ENCODE results near the gene ABR.

ABR gene

GRCh38 chr17:1019451-1019850, 160.3 kb downstream of the ABR start:
- Mint-ChIP-seq H3K4me1 (peaks cover 7% of the 10 kb centered on the region), H3K9me3 (no peaks in the 10 kb centered on the region), H3K27me3 (no peaks in the 10 kb centered on the region), H3K27ac (ENCODE audit: low read depth) (peak overlapping the region; percentile 57), H3K36me3 (ENCODE audit: insufficient read depth) (peaks cover 6% of the 10 kb centered on the region), H3K4me3 (no peak overlapping the region)
- ATAC-seq (replicated peaks; ENCODE audit: extremely low read depth, poor library complexity, severe bottlenecking) = no peak
- no peak for DNase-seq (ENCODE audit: low spot score in 2 of 2)

- H3K27me3 Mint-ChIP-seq = no peaks in the 10 kb centered on the region
- DNase-seq (ENCODE audit: low spot score in 2 of 2) = no peak
Measured at GRCh38 chr17:1018547-1018946, 161.2 kb downstream of the ABR start.

GRCh38 chr17:1013729-1014090, 166.1 kb downstream of the ABR start:
- H3K4me1 Mint-ChIP-seq = no peaks in the 10 kb centered on the region
- ATAC-seq (replicated peaks; ENCODE audit: extremely low read depth, poor library complexity, severe bottlenecking) (no peak), DNase-seq (ENCODE audit: low spot score in 2 of 2) (no peak)
- H3K27ac Mint-ChIP-seq (ENCODE audit: low read depth) = no peak overlapping the region
- H3K9me3 Mint-ChIP-seq = no peaks in the 10 kb centered on the region
- peaks cover 15% of the 10 kb centered on the region for H3K36me3 Mint-ChIP-seq (ENCODE audit: insufficient read depth)
- H3K27me3 Mint-ChIP-seq = no peaks in the 10 kb centered on the region
- no peak overlapping the region for H3K4me3 Mint-ChIP-seq

More at GRCh38 chr17:1018547-1018946, 161.2 kb downstream of the ABR start:
- no peak for ATAC-seq (replicated peaks; ENCODE audit: extremely low read depth, poor library complexity, severe bottlenecking)
- Mint-ChIP-seq H3K4me1 (peaks cover 7% of the 10 kb centered on the region), H3K27ac (ENCODE audit: low read depth) (no peak overlapping the region), H3K4me3 (no peak overlapping the region), H3K36me3 (ENCODE audit: insufficient read depth) (peaks cover 6% of the 10 kb centered on the region), H3K9me3 (no peaks in the 10 kb centered on the region)

GRCh38 chr17:1012823-1013728, 166.7 kb downstream of the ABR start:
- ATAC-seq (replicated peaks; ENCODE audit: extremely low read depth, poor library complexity, severe bottlenecking) (no peak), DNase-seq (ENCODE audit: low spot score in 2 of 2) (no peak)
- Mint-ChIP-seq H3K4me1 (no peaks in the 10 kb centered on the region), H3K4me3 (no peak overlapping the region), H3K36me3 (ENCODE audit: insufficient read depth) (peaks cover 16% of the 10 kb centered on the region), H3K27me3 (no peaks in the 10 kb centered on the region), H3K9me3 (no peaks in the 10 kb centered on the region), H3K27ac (ENCODE audit: low read depth) (no peak overlapping the region)

- H3K4me3 Mint-ChIP-seq = no peak overlapping the region
- ATAC-seq (replicated peaks; ENCODE audit: extremely low read depth, poor library complexity, severe bottlenecking) (no peak), DNase-seq (ENCODE audit: low spot score in 2 of 2) (no peak)
- H3K27ac Mint-ChIP-seq (ENCODE audit: low read depth) = no peak overlapping the region
- H3K4me1 Mint-ChIP-seq = no peaks in the 10 kb centered on the region
- H3K27me3 Mint-ChIP-seq = no peaks in the 10 kb centered on the region
- no peaks in the 10 kb centered on the region for H3K9me3 Mint-ChIP-seq
- H3K36me3 Mint-ChIP-seq (ENCODE audit: insufficient read depth) = peaks cover 17% of the 10 kb centered on the region
Measured at GRCh38 chr17:1011760-1012735, 167.7 kb downstream of the ABR start.

- Mint-ChIP-seq H3K9me3 (no peaks in the 10 kb centered on the region), H3K4me3 (no peak overlapping the region), H3K27me3 (no peaks in the 10 kb centered on the region), H3K4me1 (no peaks in the 10 kb centered on the region), H3K27ac (ENCODE audit: low read depth) (no peak overlapping the region), H3K36me3 (ENCODE audit: insufficient read depth) (peaks cover 14% of the 10 kb centered on the region)
- ATAC-seq (replicated peaks; ENCODE audit: extremely low read depth, poor library complexity, severe bottlenecking) = no peak
- no peak for DNase-seq (ENCODE audit: low spot score in 2 of 2)
Measured at GRCh38 chr17:1011138-1011537, 168.6 kb downstream of the ABR start.

- Mint-ChIP-seq H3K9me3 (no peaks in the 10 kb centered on the region), H3K27me3 (no peaks in the 10 kb centered on the region), H3K4me1 (peaks cover 3% of the 10 kb centered on the region), H3K4me3 (no peak overlapping the region), H3K27ac (ENCODE audit: low read depth) (no peak overlapping the region), H3K36me3 (ENCODE audit: insufficient read depth) (peaks cover 16% of the 10 kb centered on the region)
- DNase-seq (ENCODE audit: low spot score in 2 of 2) = no peak
- ATAC-seq (replicated peaks; ENCODE audit: extremely low read depth, poor library complexity, severe bottlenecking) = no peak
Measured at GRCh38 chr17:1010586-1010985, 169.2 kb downstream of the ABR start.

GRCh38 chr17:1010086-1010450, 169.7 kb downstream of the ABR start:
- Mint-ChIP-seq H3K4me1 (peaks cover 8% of the 10 kb centered on the region), H3K36me3 (ENCODE audit: insufficient read depth) (peaks cover 16% of the 10 kb centered on the region), H3K4me3 (no peak overlapping the region)

GRCh38 chr17:1009229-1010085, 170.3 kb downstream of the ABR start:
- H3K27me3 Mint-ChIP-seq = no peaks in the 10 kb centered on the region
- DNase-seq (ENCODE audit: low spot score in 2 of 2) (no peak), ATAC-seq (replicated peaks; ENCODE audit: extremely low read depth, poor library complexity, severe bottlenecking) (no peak)
- no peak overlapping the region for H3K27ac Mint-ChIP-seq (ENCODE audit: low read depth)
- H3K4me1 Mint-ChIP-seq = peaks cover 10% of the 10 kb centered on the region
- H3K9me3 Mint-ChIP-seq = no peaks in the 10 kb centered on the region
- H3K4me3 Mint-ChIP-seq = no peak overlapping the region
- H3K36me3 Mint-ChIP-seq (ENCODE audit: insufficient read depth) = peaks cover 20% of the 10 kb centered on the region

More at GRCh38 chr17:1010086-1010450, 169.7 kb downstream of the ABR start:
- no peak overlapping the region for H3K27ac Mint-ChIP-seq (ENCODE audit: low read depth)
- no peak for ATAC-seq (replicated peaks; ENCODE audit: extremely low read depth, poor library complexity, severe bottlenecking)
- DNase-seq (ENCODE audit: low spot score in 2 of 2) = no peak
- H3K9me3 Mint-ChIP-seq = no peaks in the 10 kb centered on the region
- H3K27me3 Mint-ChIP-seq = no peaks in the 10 kb centered on the region

GRCh38 chr17:1008008-1008761, 171.6 kb downstream of the ABR start:
- Mint-ChIP-seq H3K27ac (ENCODE audit: low read depth) (no peak overlapping the region), H3K4me3 (no peak overlapping the region), H3K9me3 (no peaks in the 10 kb centered on the region), H3K36me3 (ENCODE audit: insufficient read depth) (peaks cover 21% of the 10 kb centered on the region), H3K4me1 (peaks cover 10% of the 10 kb centered on the region), H3K27me3 (no peaks in the 10 kb centered on the region)
- DNase-seq (ENCODE audit: low spot score in 2 of 2) (no peak), ATAC-seq (replicated peaks; ENCODE audit: extremely low read depth, poor library complexity, severe bottlenecking) (no peak)

GRCh38 chr17:1007310-1008007, 172.3 kb downstream of the ABR start:
- H3K4me1 Mint-ChIP-seq = peaks cover 10% of the 10 kb centered on the region
- H3K27ac Mint-ChIP-seq (ENCODE audit: low read depth) = no peak overlapping the region
- no peaks in the 10 kb centered on the region for H3K27me3 Mint-ChIP-seq
- no peak overlapping the region for H3K4me3 Mint-ChIP-seq
- peaks cover 24% of the 10 kb centered on the region for H3K36me3 Mint-ChIP-seq (ENCODE audit: insufficient read depth)
- DNase-seq (ENCODE audit: low spot score in 2 of 2) (no peak), ATAC-seq (replicated peaks; ENCODE audit: extremely low read depth, poor library complexity, severe bottlenecking) (no peak)
- no peaks in the 10 kb centered on the region for H3K9me3 Mint-ChIP-seq
